Globus pallidus (tissue), 1 donor: ENCODE measurements around the gene JPT2.
"Not testable (repeated sequence)": the region's sequence is repeated elsewhere in the genome, so short reads cannot be mapped to it uniquely, and the experiment has no call there.

Experiments used
- DNase-seq: peaks from one replicate; pipeline ENCODE4 v3.0.0-alpha.2; 2015; ENCODE audit warnings: low spot score

Gene JPT2

DNA sequence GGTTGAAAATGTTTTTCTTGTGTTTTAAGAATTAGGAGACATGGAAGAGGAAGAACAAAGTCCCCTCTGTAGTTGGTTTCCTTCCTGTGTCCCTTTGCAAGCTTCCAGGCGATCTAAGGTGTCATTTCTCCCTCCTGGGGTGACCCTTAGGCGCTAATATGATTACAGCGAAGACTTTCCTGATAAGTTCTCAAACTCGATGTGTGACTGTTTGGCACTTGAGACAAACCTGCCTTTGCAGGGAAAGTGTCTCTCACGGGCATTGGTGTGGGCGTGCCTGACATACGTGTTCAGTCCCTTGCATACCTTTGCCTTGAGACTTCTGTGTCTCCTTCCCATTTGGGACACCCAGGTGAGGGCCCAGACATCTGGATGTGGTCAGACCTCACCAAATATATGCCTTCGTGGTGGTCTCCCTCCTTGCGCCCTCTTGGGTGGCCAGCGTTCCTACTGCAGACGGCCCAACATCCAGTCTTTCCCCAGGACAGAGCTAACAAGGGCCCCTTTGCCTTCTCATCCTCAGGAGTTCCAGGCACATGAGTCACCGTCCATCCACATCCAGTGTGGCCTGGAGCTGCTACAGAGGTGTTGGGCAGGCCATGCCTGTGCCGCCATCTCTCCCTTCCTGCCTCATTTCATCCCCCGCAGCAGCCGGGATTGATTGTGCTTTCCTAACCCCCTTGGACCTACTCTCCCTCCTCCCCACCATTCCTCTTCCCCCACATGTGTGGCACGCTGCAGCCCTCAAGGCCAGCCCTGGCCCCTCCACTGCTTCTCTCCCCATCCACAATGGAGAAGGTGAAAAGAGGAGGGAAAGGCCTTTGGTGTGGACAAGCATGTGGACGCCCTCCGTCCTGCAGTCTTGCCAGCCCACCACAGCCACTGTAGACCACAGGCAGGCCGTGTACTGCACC is 3.1 kb upstream of the JPT2 start:
- no peak for DNase-seq

DNA sequence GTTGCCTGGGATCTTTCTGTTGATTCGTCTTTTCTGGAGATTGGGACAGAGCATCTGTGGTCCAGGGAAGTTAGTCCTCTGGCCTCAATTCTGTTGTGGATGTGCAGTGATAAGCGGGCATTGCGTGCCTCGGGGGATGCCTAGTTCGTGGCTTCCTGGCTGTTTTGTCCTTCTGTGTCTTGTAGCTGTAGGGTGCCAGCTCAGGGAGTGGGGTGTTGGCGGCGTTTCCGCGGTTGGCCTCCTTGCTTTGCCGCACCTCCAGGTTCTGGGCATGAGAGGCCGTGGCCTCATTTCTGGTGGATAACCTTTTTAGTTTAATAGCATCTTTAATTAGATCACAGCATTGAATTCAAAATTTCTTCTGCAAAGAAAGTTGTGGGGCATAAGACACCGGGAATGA is 1.4 kb upstream of the JPT2 start:
- DNase-seq = no peak

DNA sequence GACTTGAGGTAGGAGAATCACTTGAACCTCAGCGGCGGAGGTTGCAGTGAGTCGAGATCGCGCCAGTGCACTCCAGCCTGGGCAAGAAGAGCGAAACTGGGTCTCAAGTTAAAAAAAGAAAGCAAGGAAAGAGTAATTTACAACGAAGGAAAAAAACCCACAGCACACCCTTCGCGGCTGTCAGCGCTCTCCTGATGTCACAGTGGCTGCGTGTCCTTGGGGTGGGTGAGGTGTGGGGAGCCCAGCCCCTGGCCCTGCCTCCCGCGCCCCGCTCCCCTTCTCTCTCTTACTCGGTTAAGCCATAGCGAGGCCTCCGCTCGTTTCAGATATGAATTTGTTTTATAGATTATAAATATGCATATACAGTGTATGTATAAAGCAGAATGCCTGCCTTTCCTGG is 740 bp upstream of the JPT2 start:
- no peak for DNase-seq

DNA sequence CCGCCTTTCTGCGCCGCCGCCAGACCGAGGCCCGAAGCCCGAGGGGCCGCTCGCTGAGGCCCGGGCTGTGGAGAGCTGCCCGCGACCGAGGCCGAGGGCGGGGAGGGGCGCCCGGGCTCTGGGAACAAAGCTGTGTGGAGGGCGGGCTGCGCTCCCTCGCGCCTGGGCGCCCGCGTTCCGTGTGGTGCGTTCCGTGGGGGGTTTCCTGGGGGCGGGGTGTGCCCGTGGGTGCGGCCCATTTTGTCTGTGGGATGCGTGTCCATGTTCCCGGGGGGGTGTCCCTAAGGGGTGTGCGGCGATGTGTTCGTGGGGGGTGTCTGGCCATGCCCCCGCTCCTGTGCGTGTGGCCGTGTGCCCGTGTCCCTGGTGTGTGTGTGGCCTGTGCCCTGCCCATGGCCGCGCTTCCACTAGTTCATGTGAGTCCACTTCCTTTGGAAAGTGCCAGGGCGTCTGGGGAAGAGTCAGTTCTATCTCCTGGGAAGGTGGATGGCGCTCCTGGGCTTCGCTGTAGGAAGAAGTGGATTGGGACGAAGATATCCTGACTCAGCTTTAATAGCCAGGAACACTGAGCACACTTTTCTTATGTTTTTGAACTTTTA is 520 bp downstream of the JPT2 start:
- peak; percentile 23 for DNase-seq

DNA sequence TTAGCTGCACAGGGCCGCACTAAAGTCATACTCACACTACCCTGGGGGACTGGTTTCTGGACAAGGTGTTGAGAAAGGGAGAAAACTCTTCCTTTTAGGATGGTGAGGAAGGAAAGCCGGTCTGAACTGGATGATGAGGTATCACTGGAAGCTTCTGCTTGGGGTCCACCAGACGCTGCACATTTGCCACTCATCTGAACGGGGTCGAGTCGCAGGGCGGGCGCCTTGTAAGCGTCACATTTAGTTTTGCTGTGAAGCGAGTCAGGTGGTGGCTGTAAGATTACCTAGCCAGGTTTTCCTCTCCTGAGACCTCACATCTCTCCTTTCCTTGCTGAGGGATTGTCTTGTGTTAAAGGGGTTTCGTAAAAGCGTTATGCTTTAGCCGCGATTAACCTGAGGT is 2.3 kb downstream of the JPT2 start:
- DNase-seq = no peak

DNA sequence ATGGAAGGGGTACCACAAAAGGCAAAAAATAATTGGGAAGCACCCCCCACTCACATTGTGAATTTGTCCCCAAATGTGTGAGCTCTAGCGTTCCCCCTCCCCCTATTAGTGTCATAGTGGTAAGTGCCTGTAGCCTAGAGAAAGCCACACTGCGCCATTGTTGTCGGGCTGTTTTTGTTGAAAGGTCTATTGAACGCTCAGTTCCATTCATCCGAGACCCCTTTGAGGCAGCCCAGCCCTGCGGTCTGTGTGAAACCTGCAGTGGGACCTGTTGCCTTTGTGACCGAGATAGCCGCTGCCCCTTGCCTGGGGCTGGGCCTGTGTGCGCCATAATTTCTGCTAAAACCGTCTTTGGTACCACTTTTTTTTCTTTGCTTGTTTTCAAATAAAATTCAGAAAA is 3.0 kb downstream of the JPT2 start:
- DNase-seq = peak; percentile 41

DNA sequence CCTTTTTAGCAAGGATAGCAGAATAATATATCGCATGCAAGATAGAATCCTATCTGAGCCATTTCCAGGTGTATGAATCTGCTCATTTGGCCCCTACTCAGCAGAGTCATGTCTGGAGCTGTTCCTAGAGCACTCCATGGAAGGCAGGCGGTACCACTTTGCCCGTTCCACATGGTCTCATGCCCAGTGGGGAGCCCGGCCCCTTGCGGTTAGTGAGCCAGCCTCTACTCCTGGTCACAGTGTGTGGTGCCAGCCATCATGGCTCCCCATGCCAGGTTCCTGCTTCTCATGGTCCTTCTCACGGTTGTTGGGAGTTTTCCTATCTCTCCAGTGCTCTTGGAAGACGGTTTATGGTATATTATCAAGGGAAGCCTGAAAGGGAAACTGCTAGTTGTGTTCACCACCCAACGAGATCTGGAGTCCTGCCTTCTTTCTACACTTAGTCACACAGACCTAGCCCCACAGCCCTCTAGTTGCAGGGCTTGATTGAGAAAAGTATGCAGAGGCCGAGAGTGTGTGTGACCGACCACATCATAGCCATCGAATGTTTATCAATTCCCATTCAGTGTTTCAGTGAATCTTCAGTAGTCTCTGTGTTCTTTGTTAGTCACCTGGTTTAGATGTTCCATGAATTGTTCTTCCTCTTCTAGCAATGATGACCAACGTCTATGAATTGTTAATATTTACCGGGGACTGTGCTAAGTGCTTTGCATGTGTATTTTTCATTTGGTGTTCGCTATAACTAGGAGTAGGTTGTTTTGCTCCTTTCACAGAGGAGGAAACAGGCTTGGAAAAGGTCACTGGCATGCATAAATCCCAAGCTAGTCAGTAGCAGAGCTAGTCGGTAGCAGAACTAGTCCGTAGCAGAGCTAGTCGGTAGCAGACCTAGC is 9.6 kb downstream of the JPT2 start:
- DNase-seq = no peak

DNA sequence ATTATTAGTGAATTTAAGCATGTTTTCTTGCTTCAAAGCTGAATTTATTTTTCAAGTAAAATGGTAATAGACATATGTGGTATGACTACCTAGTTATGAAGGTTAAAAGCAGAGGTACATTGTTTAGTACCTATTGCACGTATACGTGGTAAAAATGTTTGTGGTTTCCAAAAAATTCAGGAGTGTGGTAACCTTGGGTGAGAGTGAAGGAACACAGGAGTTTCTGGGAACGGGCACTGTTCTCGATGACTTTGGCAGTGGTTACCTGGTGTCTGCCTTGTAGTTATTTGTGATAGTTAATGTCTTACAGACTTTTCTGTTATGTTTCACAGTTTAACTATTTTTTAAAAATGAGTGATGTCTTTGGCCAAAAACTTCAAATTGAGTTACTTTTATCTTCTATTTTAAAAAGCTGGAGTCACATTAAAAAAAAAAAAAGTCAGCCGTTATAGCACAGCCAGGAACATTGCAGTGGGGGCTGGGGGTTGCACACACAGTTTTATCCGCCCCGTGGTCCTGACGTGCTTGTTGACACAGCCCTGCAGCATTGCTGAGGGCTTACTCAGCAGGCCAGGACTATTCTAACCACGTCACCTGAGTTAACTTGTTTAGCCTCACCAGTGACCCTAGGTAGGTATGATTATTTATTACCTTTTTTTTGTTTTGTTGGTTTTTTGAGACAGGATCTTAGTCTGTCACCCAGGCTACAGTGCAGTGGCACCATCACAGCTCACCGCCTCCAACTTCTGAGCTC is 10.9 kb downstream of the JPT2 start:
- no peak for DNase-seq

DNA sequence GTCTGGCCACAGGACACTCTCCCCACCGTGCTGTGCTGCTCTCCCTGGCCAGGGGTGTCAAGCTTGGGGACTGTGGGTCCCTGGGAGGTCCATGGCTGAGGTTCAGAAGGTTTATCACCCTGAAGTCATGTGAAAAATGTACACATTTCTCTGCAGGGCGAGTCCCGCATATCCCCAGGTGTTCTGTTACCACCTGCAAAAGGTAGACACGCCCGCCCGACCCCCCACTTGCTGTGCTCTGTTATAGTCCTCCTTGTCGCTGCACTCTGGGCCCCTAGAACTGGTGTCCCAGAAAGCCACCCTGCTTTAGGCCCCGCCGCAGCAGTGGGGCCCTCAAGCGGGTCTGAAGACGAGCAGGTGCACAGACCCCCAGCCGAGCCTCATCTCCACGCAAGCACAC is 11.8 kb downstream of the JPT2 start:
- no peak for DNase-seq

DNA sequence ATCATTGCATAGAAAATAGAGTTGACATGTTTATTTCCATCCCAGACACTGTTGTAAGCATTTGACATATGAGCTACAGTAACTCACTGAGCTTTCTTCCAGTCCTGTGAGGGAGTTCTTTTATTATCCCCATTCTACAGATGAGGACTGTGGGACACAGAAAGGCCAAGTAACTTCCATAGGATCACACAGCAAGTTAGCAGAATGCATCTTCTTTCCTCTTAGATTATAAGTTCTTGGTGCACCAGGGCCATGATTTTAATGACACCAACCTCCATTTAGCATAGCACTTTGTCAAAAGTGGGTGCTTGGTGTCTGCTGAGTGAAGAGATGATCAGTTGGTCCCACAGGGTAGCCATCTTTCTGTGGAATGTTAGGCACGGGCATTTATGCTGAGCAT is 12.7 kb downstream of the JPT2 start:
- DNase-seq = no peak

DNA sequence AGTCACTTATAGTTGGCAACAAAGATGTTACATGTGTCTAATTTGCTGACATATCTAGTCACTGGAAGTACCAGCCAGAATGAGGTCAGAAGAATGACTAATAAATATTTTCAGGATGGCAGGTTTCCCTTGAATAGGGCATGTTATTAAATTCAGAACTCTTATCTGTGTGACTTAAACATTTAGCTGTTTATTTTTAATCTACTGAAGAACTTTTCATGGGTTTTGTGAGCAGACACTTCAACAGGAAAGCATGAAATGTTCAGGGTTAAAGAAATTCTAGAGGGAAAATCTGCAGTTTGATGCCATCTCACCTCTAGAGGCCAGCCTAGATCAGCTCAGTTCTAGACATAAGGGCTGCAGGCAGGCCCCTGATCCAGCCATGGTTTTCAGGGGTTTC is 13.2 kb downstream of the JPT2 start:
- DNase-seq = no peak

DNA sequence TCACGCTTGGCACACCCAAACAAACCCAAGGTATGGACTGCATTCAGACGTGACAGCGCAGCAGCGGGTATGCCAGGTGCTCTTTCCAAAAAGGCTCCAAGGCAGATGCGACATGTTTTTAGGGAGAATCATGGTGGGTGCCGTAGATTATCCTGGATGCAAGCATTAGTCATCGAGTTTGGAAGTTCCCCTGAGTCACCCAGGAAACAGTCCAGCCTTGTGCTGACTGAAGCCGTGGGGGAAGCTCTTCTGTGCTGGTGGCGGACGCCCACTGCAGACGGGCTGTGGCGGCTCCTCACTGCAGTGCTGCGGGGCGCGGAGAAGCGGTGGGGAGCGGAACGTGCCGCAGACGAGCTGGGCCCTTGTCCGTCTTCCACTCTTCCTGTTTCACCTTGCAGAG is 13.9 kb downstream of the JPT2 start:
- no peak for DNase-seq

DNA sequence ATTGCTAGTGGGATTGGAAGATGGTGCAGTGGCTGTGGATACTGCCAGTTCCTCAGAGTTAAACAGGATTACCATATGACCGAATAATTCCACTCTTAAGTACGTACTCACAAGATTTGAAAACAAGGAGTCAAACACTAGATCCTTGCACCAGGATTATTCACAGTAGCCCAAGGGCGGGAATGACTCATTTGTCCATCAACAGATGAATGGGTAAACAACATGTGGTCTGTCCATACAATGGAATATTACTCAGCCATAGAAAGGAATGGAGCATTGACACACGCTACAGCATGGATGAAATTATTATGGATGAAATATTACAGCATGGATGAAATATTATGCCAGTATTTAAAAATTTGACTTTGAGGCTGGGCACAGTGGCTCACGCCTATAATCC is 18.8 kb downstream of the JPT2 start:
- no peak for DNase-seq

DNA sequence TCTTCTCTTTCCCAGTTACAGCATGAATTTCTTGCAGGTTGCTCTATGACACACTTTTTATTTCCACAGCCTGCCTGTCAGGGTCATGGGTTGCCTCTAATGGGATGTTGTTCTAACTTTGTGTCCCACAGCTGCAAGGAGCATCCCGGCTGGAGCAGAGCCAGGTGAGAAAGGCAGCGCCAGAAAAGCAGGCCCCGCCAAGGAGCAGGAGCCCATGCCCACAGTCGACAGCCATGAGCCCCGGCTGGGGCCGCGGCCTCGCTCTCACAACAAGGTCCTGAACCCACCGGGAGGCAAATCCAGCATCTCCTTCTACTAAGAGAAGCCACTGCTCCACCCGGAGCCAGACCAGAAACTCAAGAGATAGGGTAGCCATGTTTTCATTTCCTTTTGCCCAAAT is 20.6 kb downstream of the JPT2 start:
- no peak for DNase-seq

DNA sequence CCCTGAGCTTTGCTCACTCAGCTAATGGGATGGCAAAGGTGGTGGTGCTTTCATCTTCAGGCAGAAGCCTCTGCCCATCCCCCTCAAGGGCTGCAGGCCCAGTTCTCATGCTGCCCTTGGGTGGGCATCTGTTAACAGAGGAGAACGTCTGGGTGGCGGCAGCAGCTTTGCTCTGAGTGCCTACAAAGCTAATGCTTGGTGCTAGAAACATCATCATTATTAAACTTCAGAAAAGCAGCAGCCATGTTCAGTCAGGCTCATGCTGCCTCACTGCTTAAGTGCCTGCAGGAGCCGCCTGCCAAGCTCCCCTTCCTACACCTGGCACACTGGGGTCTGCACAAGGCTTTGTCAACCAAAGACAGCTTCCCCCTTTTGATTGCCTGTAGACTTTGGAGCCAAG is 22.2 kb downstream of the JPT2 start:
- DNase-seq = no peak

DNA sequence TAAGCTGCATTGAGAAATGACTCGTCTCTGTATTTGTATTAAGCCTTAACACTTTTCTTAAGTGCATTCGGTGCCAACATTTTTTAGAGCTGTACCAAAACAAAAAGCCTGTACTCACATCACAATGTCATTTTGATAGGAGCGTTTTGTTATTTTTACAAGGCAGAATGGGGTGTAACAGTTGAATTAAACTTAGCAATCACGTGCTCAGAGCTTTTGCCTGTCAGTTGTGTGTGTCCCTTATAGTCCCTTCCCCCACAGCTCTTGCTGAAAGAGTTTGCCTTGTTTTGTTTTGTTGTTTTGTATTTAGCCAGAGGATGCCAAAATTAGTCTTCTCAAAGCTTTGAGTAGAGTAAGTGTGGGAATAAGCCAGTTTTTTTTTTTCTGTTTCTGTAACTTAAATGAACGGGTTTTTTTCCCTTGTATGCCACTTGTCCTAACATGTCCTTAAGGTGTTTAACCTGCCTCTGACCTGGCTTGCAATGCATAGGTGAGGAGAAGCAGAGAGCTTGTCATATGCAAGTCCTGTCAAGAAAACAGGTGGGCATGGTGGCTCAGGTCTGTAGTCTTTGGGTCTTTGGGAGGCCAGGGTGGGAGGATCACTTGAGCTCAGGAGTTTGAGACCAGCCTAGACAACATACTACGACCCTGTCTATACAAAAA is 23.3 kb downstream of the JPT2 start:
- no peak for DNase-seq

DNA sequence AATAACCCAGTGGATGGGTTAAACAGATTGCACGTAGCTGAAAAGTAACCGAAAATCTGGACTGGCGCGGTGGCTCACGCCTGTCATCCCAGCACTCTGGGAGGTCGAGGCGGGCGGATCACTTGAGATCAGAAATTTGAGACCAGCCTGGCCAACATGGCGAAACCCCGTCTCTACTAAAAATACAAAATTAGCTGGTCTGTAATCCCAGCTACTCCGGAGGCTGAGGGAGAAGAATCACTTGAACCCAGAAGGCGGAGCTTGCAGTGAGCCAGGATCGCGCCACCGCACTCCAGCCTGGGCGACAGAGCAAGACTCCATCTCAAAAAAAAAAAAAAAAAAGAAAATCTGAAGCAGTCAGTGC is 27.2 kb downstream of the JPT2 start:
- not testable (repeated sequence) for DNase-seq

DNA sequence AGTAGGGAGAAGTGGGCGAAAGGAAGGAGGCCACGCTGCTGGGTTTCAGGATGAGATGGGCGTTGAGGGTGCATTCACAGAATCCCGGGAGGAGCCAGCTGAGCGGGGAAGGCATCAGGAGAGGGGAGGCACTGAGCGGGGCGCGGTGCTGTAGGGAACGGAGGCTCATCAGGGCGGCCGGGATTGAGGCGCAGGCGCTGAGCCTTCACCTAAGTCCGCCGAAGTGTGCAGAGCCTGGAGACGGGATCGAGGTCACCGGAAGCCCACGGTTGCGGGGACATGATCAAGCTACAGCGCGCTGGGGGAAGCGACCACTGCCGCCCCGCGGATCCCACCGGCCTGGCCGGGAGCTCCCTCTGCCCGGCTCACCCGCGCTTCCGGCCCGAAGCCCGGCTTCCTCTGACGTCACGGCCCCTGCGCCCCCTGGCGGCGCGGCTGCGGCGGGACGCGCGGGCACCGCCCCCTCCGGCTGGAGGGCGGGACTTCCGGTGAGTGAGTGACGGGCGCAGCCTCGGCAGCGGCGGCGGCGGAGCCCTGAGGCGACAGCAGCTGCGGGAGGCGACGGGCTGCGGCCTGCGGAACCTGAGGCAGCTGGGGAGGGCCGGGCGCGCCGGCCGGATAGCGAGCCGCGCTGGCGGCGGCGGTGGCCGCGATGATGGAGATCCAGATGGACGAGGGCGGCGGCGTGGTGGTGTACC is 27.8 kb downstream of the JPT2 start, which contains the start of gene MAPK8IP3:
Gene MAPK8IP3 (plus strand): TSS at position 508 of the 698 bp plus-strand sequence. CDS start 145 bp downstream, at position 653.
- DNase-seq = peak; percentile 88

DNA sequence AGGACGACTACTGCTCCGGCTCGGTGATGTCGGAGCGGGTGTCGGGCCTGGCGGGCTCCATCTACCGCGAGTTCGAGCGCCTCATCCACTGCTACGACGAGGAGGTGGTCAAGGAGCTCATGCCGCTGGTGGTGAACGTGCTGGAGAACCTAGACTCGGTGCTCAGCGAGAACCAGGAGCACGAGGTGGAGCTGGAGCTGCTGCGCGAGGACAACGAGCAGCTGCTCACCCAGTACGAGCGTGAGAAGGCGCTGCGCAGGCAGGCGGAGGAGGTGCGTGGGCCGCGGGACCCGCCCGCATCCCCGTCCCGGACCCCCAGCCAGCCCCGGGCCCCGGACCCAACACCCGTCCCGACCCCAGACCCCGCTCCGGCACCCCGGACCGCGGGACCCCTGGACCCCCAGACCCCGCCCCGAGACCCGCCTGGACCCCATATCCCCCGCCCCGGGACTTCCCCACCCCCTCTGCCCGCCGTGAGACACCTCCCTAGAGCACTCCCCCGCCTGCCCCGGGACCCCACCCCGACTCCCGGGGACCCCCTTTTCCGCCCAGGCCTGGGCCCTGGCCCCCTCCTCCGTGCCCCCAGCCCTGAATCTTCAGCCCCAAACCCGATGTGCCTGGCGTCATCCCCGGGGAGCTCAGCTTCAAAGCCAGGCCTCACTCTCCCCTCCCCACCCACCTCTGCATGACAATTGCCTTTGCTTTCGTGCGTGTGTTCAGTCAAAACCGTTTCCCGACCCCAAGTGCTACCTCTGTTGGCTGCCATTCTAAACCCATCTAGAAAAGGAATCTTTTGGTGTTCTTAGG is 28.5 kb downstream of the JPT2 start:
- DNase-seq = no peak
